ENCODE data around the gene IER5L. TPM values are rescaled to one million over a fixed set of nuclear protein-coding genes. Genes with fewer than 3 reads are reported as not detected.

Gene IER5L
- polyA plus RNA-seq, 1 experiment, result 4.9 TPM

DNA sequence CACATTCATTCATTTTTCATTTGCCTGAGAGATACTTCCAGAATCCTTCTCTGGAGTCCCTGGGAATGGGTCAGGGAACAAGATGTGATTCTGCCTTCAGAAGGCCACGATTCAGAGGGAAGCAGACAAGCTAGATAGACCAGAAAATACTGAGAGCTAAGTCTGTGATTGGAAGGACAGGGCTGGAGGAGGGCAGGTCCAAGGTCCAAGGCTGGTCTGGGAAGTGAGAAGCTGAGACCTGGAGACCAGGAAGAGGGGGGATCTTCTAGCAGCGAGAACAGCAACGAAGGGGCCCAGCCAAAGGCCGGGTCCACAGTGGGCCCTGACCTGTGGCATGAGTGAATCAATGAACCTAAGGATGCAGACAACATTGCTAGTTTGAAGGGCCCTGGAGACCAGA is 4.1 kb upstream of the IER5L start:
- DNase-seq (ENCODE audit: low read depth, low spot score), result no peak

DNA sequence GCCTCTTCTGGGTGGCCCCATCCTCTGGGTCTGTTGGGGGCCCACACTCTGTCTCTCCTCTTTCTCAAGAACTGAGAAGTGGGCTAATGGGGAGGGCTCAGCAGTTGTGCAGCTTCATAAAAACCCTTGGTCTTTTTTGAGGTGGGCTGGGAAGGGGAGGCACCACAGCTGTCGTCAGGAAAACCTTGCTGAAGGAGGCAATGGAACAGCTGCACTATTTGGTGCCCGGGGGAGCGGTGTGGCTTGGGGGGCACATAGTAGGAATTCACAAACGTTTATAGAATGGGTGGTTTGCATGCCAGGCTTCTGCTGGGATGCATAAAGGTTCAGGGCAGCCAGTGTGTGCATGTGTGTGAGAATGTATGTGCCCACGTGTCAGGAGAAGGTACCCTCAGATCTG is 3.2 kb upstream of the IER5L start:
- Histone ChIP-seq H3K27ac (ENCODE audit: low read depth, low read length) (no peak overlapping the region), H3K4me3 (ENCODE audit: low read depth, low read length) (no peak overlapping the region), H3K9me3 (ENCODE audit: control insufficient read depth, insufficient read depth, low read length) (no peaks in the 10 kb centered on the region; the same call in 1 of the 2 replicates), H3K27me3 (ENCODE audit: control insufficient read depth, insufficient read depth, low read length) (no peaks in the 10 kb centered on the region)
- no peak for DNase-seq (ENCODE audit: low read depth, low spot score)
- ChIA-PET POLR2A (no interaction called here), CTCF (interaction anchor here (0.9 kb wide), 1 partner anchor 38 kb away, joined by 3 read pairs; no protein-coding TSS in a partner anchor)
- TF ChIP-seq, protein P1, sequence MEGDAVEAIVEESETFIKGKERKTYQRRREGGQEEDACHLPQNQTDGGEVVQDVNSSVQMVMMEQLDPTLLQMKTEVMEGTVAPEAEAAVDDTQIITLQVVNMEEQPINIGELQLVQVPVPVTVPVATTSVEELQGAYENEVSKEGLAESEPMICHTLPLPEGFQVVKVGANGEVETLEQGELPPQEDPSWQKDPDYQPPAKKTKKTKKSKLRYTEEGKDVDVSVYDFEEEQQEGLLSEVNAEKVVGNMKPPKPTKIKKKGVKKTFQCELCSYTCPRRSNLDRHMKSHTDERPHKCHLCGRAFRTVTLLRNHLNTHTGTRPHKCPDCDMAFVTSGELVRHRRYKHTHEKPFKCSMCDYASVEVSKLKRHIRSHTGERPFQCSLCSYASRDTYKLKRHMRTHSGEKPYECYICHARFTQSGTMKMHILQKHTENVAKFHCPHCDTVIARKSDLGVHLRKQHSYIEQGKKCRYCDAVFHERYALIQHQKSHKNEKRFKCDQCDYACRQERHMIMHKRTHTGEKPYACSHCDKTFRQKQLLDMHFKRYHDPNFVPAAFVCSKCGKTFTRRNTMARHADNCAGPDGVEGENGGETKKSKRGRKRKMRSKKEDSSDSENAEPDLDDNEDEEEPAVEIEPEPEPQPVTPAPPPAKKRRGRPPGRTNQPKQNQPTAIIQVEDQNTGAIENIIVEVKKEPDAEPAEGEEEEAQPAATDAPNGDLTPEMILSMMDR (IDR thresholded peaks at IDR 0.05; ENCODE audit: low read depth, low read length), result no peak

More for the DNA sequence above, 4.1 kb upstream of the IER5L start:
- no peaks in the 10 kb centered on the region for H3K27me3 ChIP-seq (ENCODE audit: control insufficient read depth, insufficient read depth, low read length)
- H3K27ac ChIP-seq (ENCODE audit: low read depth, low read length), result no peak overlapping the region
- ChIA-PET POLR2A (no interaction called here), CTCF (interaction anchor here (1.1 kb wide), 1 partner anchor 178 kb away, joined by 3 read pairs; no protein-coding TSS in a partner anchor)
- H3K4me3 ChIP-seq (ENCODE audit: low read depth, low read length), result no peak overlapping the region
- H3K9me3 ChIP-seq (ENCODE audit: control insufficient read depth, insufficient read depth, low read length), result no peaks in the 10 kb centered on the region; the same call in 1 of the 2 replicates
- TF ChIP-seq, protein P1 (IDR thresholded peaks at IDR 0.05; ENCODE audit: low read depth, low read length), result no peak

DNA sequence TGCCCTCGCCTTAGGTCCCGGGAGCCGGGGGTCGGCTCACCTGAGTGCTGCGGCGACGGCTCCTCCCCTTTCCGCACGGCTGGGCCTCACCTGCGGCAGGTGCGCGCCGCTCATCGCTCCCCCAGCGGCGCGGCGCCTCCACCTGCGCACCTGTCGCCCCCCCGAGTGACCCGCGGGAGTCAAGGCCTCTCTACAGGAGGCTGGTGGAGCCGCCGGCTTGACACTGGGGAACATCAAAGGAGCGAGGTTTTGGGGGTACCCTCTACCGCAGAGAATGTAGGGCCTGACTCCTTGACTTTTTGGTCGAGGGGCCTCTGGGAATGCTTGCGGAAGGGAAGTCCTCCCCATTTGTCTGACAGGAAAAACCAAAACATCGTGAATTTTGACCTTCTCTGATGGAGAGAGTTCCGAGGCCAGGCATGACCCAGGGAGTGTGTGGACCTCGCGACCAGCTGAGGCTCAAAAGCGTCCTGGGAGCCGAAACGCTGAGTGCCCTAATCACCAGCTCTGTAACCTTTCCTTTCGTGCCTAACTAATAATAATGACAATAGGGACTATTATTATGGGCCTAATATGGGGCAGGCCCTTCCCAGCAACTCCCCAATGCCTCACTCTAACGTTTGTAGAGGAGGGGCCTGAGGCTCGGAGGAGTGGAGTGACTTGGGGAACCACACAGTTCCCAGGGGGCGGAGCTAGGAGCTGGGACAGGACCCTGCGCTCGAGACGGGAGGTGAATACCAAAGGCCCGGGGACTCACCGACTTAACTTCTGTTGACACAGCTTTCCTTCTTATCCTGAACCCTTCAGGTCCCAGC is 714 bp upstream of the IER5L start:
- Histone ChIP-seq H3K27ac (ENCODE audit: low read depth, low read length) (no peak overlapping the region), H3K4me3 (ENCODE audit: low read depth, low read length) (peak overlapping the region; percentile 42)
- CTCF ChIA-PET, result no interaction called here

DNA sequence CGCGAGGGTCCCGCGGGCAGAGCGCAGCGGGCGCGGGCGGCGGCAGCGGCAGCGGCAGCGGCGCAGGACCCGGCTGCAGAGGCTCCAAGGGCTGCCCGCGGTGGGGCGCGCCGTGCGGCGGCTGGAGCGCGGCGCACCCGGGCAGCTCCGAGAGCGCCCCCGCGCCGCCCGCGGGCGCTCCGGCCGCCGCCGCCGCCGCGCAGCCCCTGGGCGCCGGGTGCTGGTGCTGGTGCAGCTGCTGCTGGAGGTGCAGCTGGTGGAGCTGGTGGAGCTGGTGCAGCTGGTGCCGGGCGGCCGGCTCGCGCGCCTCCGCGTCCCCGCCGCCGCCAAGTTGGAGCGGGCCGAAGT is 644 bp downstream of the IER5L start:
- CTCF ChIA-PET, result interaction anchor here (0.6 kb wide), 2 partner anchors 46 to 312 kb away, joined by 3 read pairs; no protein-coding TSS in a partner anchor
- no peak for DNase-seq (ENCODE audit: low read depth, low spot score)
- no peak overlapping the region for H3K27ac ChIP-seq (ENCODE audit: low read depth, low read length)

More for the DNA sequence above, 714 bp upstream of the IER5L start:
- no peak for DNase-seq (ENCODE audit: low read depth, low spot score)
- Histone ChIP-seq H3K27me3 (ENCODE audit: control insufficient read depth, insufficient read depth, low read length) (no peaks in the 10 kb centered on the region), H3K9me3 (ENCODE audit: control insufficient read depth, insufficient read depth, low read length) (no peaks in the 10 kb centered on the region; the same call in 1 of the 2 replicates)
- POLR2A ChIA-PET, result interaction anchor here (0.5 to 2.2 kb wide), 60 partner anchors 11 to 861 kb away, joined by 3 to 44 read pairs (median 4); partner anchors contain the start of genes C9orf50 and NTMT1
- TF ChIP-seq, protein P1 (IDR thresholded peaks at IDR 0.05; ENCODE audit: low read depth, low read length), result no peak

More for the DNA sequence above, 644 bp downstream of the IER5L start:
- POLR2A ChIA-PET, result interaction anchor here (0.5 to 2.2 kb wide), 36 partner anchors 10 to 453 kb away, joined by 3 to 44 read pairs (median 6); partner anchors contain the start of gene C9orf50
- Histone ChIP-seq H3K9me3 (ENCODE audit: control insufficient read depth, insufficient read depth, low read length) (no peaks in the 10 kb centered on the region; the same call in 1 of the 2 replicates), H3K4me3 (ENCODE audit: low read depth, low read length) (peak overlapping the region; percentile 91), H3K27me3 (ENCODE audit: control insufficient read depth, insufficient read depth, low read length) (no peaks in the 10 kb centered on the region)
- TF ChIP-seq, protein P1 (IDR thresholded peaks at IDR 0.05; ENCODE audit: low read depth, low read length), result no peak
